ENCODE data around the gene HPN. TPM values are rescaled to one million over a fixed set of nuclear protein-coding genes. Genes with fewer than 3 reads are reported as not detected.

The HPN gene
- total and polyA plus RNA-seq, 10 of the 15 experiments (the other 5 are each of a cell fraction or from before 2014, with no cell fraction given): 0.21 to 0.35 TPM; not detected in 8

GRCh38 chr19:35011091-35011689 is 30.3 kb upstream of the HPN start:
- ChIA-PET POLR2A (interaction anchor here (1.4 kb wide), 1 partner anchor 20 kb away, joined by 3 read pairs; no protein-coding TSS in a partner anchor), SMC1A (ENCODE audit: uncharacterized antibody, unreplicated experiment) (interaction anchor here (1.2 to 2.6 kb wide), 2 partner anchors 22 to 37 kb away, joined by 3 to 17 read pairs; no protein-coding TSS in a partner anchor), CTCF (interaction anchor here (1.5 to 4.9 kb wide), 2 partner anchors 22 to 37 kb away, joined by 3 to 62 read pairs; no protein-coding TSS in a partner anchor), RAD21 (ENCODE audit: unreplicated experiment) (no interaction called here)
- Histone ChIP-seq H3K4me1 (ENCODE audit: control insufficient read depth, insufficient read depth, low read length) (peaks cover 11% of the 10 kb centered on the region), H2AFZ (ENCODE audit: control insufficient read depth, low read depth, low read length) (no peak overlapping the region), H3K4me2 (ENCODE audit: control insufficient read depth, insufficient read depth) (no peak overlapping the region), H3K36me3 (ENCODE audit: control insufficient read depth in 2 of 2, insufficient read depth in 2 of 2, low read length in 1 of 2) (peaks cover 10 to 32% of the 10 kb centered on the region in 2 experiments), H4K20me1 (ENCODE audit: control insufficient read depth, insufficient read depth) (no peaks in the 10 kb centered on the region), H3K9me3 (replicated peaks; ENCODE audit: control insufficient read depth, insufficient read depth, low read length) (no peaks in the 10 kb centered on the region), H3K4me3 (no peak overlapping the region), H3K79me2 (ENCODE audit: control insufficient read depth, insufficient read depth, low read length) (no peaks in the 10 kb centered on the region; the same call in 1 of the 2 replicates), H3K9ac (ENCODE audit: control insufficient read depth, insufficient read depth, low read length) (no peak overlapping the region), H3K27ac (ENCODE audit: control insufficient read depth, insufficient read depth) (no peak overlapping the region), H3K27me3 (replicated peaks in 1 of 2; ENCODE audit: control insufficient read depth in 2 of 2, insufficient read depth in 2 of 2, low read length in 1 of 2) (no peaks in the 10 kb centered on the region)
- intact Hi-C loops (cut with micrococcal nuclease; ENCODE audit: unreplicated experiment) (no loop called here), in situ Hi-C loops (cut with MboI) (loop anchor here (5.0 kb wide), 1 partner anchor 34 kb away; no protein-coding TSS in a partner anchor)
- BruUV-seq (replicated peaks): no TSS peak
- ATAC-seq (no peak), FAIRE-seq (no peak), DNase-seq (ENCODE audit: low read depth, low spot score) (no peak)
- TF ChIP-seq TCF12 (IDR thresholded peaks at IDR 0.05; ENCODE audit: low read depth, low read length): no peak
- no peak for TF ChIP-seq ZSCAN29 (IDR thresholded peaks at IDR 0.05)
- TF ChIP-seq BCL11A (IDR thresholded peaks at IDR 0.05; ENCODE audit: low read depth, low read length): no peak
- TF ChIP-seq ZBTB33 (IDR thresholded peaks at IDR 0.05): no peak
- TF ChIP-seq MTA3 (IDR thresholded peaks at IDR 0.05; ENCODE audit: borderline replicate concordance, low read length): no peak
- no peak for TF ChIP-seq BCL3 (IDR thresholded peaks at IDR 0.05; ENCODE audit: borderline replicate concordance, insufficient read depth, low read depth, low read length, poor library complexity, severe bottlenecking)
- no peak for TF ChIP-seq RFX5 (IDR thresholded peaks at IDR 0.05; ENCODE audit: low read depth, low read length)
- no peak for TF ChIP-seq CUX1 (IDR thresholded peaks at IDR 0.05; ENCODE audit: insufficient replicate concordance, low read depth, low read length)
- no peak for TF ChIP-seq NFYB (IDR thresholded peaks at IDR 0.05; ENCODE audit: insufficient read depth, low read depth, low read length)
- no peak for TF ChIP-seq ZNF207 (IDR thresholded peaks at IDR 0.05; ENCODE audit: borderline replicate concordance)
- 68% methylated on average over 13 of the region's 13 CpGs for WGBS (ENCODE audit: insufficient coverage, insufficient replicate concordance, low lambda C conversion rate, missing lambda C conversion rate)
